IMR-90 (cell line): ENCODE results near the gene MGLL. TPM values are rescaled to one million over a fixed set of nuclear protein-coding genes. Genes with fewer than 3 reads are reported as not detected.

Experiments used
- ATAC-seq: fragments of 200-7000 bp; cut with Tn5 transposase; 2 replicates; pipeline ENCODE4 v1.9.1; 2020; ENCODE audit warnings: low read depth, mild to moderate bottlenecking, moderate library complexity
- BruUV-seq: library from RNA; stranded (reverse); fragments of 400-500 nt; replicated peaks from 2 replicates; lab custom pipeline; 2021; lab: Mats Ljungman, UMichigan
- CTCF ChIA-PET: fragments of 300-600 bp; formaldehyde crosslinking; extraction: SDS; loops from one replicate; lab custom pipeline; 2021; ENCODE audit warnings: antibody characterized with exemption; lab: Yijun Ruan, JAX
- POLR2A ChIA-PET: fragments of 300-600 bp; sonication (Branson Sonifier 250); formaldehyde crosslinking; loops from one replicate; lab custom pipeline; 2022; ENCODE audit warnings: antibody characterized with exemption; ENCODE audit not compliant: unreplicated experiment; lab: Charles Lee
- DNase-seq: peaks from one replicate; pipeline ENCODE4 v3.0.0; 2013
- H2AFZ ChIP-seq: replicated peaks from 2 replicates; pipeline ENCODE3; 2013; ENCODE audit warnings: low read length, mild to moderate bottlenecking; ENCODE audit not compliant: poor library complexity
- H2AK5ac ChIP-seq: 2 replicates; pipeline ENCODE4 v1.6.1; 2013; ENCODE audit warnings: low read depth, low read length, inconsistent platforms
- H2AK9ac ChIP-seq: replicated peaks from 2 replicates; pipeline ENCODE3; 2013; ENCODE audit warnings: mild to moderate bottlenecking, low read depth, low read length, moderate library complexity; ENCODE audit not compliant: poor library complexity
- H2BK120ac ChIP-seq: 2 replicates; pipeline ENCODE4 v1.6.1; 2013; ENCODE audit warnings: low read depth, low read length, inconsistent platforms
- H2BK15ac ChIP-seq: 3 replicates; pipeline ENCODE4 v1.6.1; 2013; ENCODE audit warnings: low read depth, low read length, inconsistent platforms
- H2BK20ac ChIP-seq: 2 replicates; pipeline ENCODE4 v1.6.1; 2013; ENCODE audit warnings: low read depth, mild to moderate bottlenecking, inconsistent platforms, low read length, moderate library complexity
- H2BK5ac ChIP-seq: 2 replicates; pipeline ENCODE4 v1.6.1; 2013; ENCODE audit warnings: mild to moderate bottlenecking, low read depth, low read length, inconsistent platforms; ENCODE audit not compliant: poor library complexity, severe bottlenecking
- H3K14ac ChIP-seq: replicated peaks from 2 replicates; pipeline ENCODE4 v1.6.1; 2013; ENCODE audit warnings: low read depth, low read length, inconsistent platforms
- H3K18ac ChIP-seq: 2 replicates; pipeline ENCODE4 v1.6.1; 2013; ENCODE audit warnings: low read depth, low read length, control low read depth
- H3K23ac ChIP-seq: 2 replicates; pipeline ENCODE4 v1.6.1; 2013; ENCODE audit warnings: low read depth, low read length, inconsistent platforms
- H3K27ac ChIP-seq: 2 replicates; pipeline ENCODE4 v1.5.1; 2013; ENCODE audit warnings: mild to moderate bottlenecking, control low read depth, low read length; ENCODE audit not compliant: insufficient read depth
- H3K27me3 ChIP-seq: 2 replicates; pipeline ENCODE4 v1.6.1; 2013; ENCODE audit warnings: low read length; ENCODE audit not compliant: control insufficient read depth, insufficient read depth
- H3K36me3 ChIP-seq: 2 replicates; pipeline ENCODE4 v1.6.1; 2013; ENCODE audit warnings: low read length, mixed read lengths; ENCODE audit not compliant: control insufficient read depth, insufficient read depth
- H3K4ac ChIP-seq: 2 replicates; pipeline ENCODE4 v1.6.1; 2013; ENCODE audit warnings: low read depth, low read length, inconsistent platforms
- H3K4me1 ChIP-seq: 2 replicates; pipeline ENCODE4 v1.6.1; 2013; ENCODE audit warnings: low read length, mixed read lengths; ENCODE audit not compliant: control insufficient read depth, insufficient read depth
- H3K4me2 ChIP-seq: 2 replicates; pipeline ENCODE4 v1.6.1; 2013; ENCODE audit warnings: low read depth, mild to moderate bottlenecking, control low read depth, low read length, moderate library complexity
- H3K4me3 ChIP-seq: 2 replicates; pipeline ENCODE4 v1.5.1; 2013; ENCODE audit warnings: low read depth, mild to moderate bottlenecking, control low read depth, low read length, moderate library complexity; ENCODE audit not compliant: insufficient read depth
- H3K56ac ChIP-seq: 2 replicates; pipeline ENCODE4 v1.6.1; 2013; ENCODE audit warnings: low read length, inconsistent platforms; ENCODE audit not compliant: insufficient read depth; ENCODE audit errors: extremely low read depth
- H3K79me1 ChIP-seq, 2 experiments: 2 replicates each; pipeline ENCODE4 v1.6.1; 2013; ENCODE audit warnings: low read length in 2 of 2, inconsistent platforms in 1 of 2, low read depth in 1 of 2
- H3K9ac ChIP-seq: 2 replicates; pipeline ENCODE4 v1.6.1; 2013; ENCODE audit warnings: low read depth, low read length, control low read depth
- H3K9me1 ChIP-seq: 2 replicates; pipeline ENCODE4 v1.6.1; 2013; ENCODE audit warnings: low read length, inconsistent platforms; ENCODE audit not compliant: insufficient read depth
- H3K9me3 ChIP-seq: 2 replicates; pipeline ENCODE4 v1.6.1; 2013; ENCODE audit warnings: low read length; ENCODE audit not compliant: control insufficient read depth, insufficient read depth
- H4K20me1 ChIP-seq: 2 replicates; pipeline ENCODE4 v1.6.1; 2013; ENCODE audit warnings: low read length, inconsistent platforms; ENCODE audit not compliant: insufficient read depth
- H4K5ac ChIP-seq: 2 replicates; pipeline ENCODE4 v1.6.1; 2013; ENCODE audit warnings: mild to moderate bottlenecking, low read depth, low read length, control low read depth
- H4K8ac ChIP-seq, 2 experiments: 2 replicates each; pipeline ENCODE4 v1.6.1; 2013; ENCODE audit warnings: low read depth in 2 of 2, low read length in 2 of 2, control low read depth in 1 of 2, inconsistent platforms in 1 of 2
- H4K91ac ChIP-seq: 2 replicates; pipeline ENCODE4 v1.6.1; 2013; ENCODE audit warnings: low read depth, low read length, inconsistent platforms; ENCODE audit not compliant: insufficient read depth
- CEBPB ChIP-seq: IDR thresholded peaks from 2 replicates; pipeline ENCODE4 v1.6.1; 2012; ENCODE audit warnings: low read depth, low read length, improper control_type of control experiment
- ELK1 ChIP-seq: fragments of 150-350 bp; IDR thresholded peaks from 2 replicates; pipeline ENCODE4 v1.6.1; 2016; ENCODE audit warnings: low read depth, mild to moderate bottlenecking, low read length, moderate library complexity, borderline replicate concordance
- FOS ChIP-seq: fragments of 150-350 bp; IDR thresholded peaks from 2 replicates; pipeline ENCODE4 v1.6.1; 2016; ENCODE audit warnings: low read depth, low read length
- MXI1 ChIP-seq: IDR thresholded peaks from 2 replicates; pipeline ENCODE4 v1.6.1; 2012; ENCODE audit warnings: low read depth, mild to moderate bottlenecking, low read length, moderate library complexity, borderline replicate concordance
- POLR2A ChIP-seq: IDR thresholded peaks from 2 replicates; pipeline ENCODE4 v1.6.1; 2012; ENCODE audit warnings: mild to moderate bottlenecking, low read depth, low read length
- RCOR1 ChIP-seq: IDR thresholded peaks from 2 replicates; pipeline ENCODE4 v1.6.1; 2012; ENCODE audit warnings: mild to moderate bottlenecking, low read length, improper control_type of control experiment; ENCODE audit not compliant: insufficient replicate concordance
- RFX5 ChIP-seq: IDR thresholded peaks from 2 replicates; pipeline ENCODE4 v1.8.0; 2012; ENCODE audit warnings: low read depth, mild to moderate bottlenecking, low read length, moderate library complexity
- WGBS, 2 experiments: methylation state at CpG; one replicate each; pipeline versions ENCODE4 v1.1.5 to v1.1.7; 2013; ENCODE audit warnings: missing lambda C conversion rate in 2 of 2; ENCODE audit not compliant: insufficient read length in 1 of 2; ENCODE audit errors: extremely low coverage in 2 of 2; 5-methylcytosine and 5-hydroxymethylcytosine counted together
- dilution Hi-C: fragments of 300-500 bp; cut with HindIII; formaldehyde crosslinking; loops from one replicate; pipeline ENCODE4 v1.14.3; 2018; ENCODE audit warnings: low sequenced_read_pairs; ENCODE audit not compliant: unreplicated experiment
- in situ Hi-C: fragments of 300-500 bp; cut with MboI; formaldehyde crosslinking; loops from 3 replicates; pipeline ENCODE4 v1.14.3; 2019; ENCODE audit warnings: low sequenced_read_pairs, inconsistent platforms, mixed read lengths
- intact Hi-C: fragments of 100-400 bp; cut with micrococcal nuclease; formaldehyde crosslinking; loops from 2 replicates; pipeline ENCODE4 v1.10.0; 2022
- polyA plus RNA-seq, 3 experiments: library from polyadenylated mRNA; depleted of rRNA; stranded (reverse); fragments of >200 nt; gene quantifications; 2 replicates each; pipeline ENCODE4 v1.2.3, GENCODE V29; 2012; ENCODE audit warnings: low replicate concordance in 1 of 3
- total RNA-seq: library from RNA; depleted of rRNA; stranded (reverse); fragments of >200 nt; gene quantifications from 2 replicates; pipeline ENCODE4 v1.2.3, GENCODE V29; 2012

MGLL gene
- total and polyA plus RNA-seq, 2 of the 4 experiments (the other 2 are of a cell fraction), result 23.7 to 60.6 TPM

DNA sequence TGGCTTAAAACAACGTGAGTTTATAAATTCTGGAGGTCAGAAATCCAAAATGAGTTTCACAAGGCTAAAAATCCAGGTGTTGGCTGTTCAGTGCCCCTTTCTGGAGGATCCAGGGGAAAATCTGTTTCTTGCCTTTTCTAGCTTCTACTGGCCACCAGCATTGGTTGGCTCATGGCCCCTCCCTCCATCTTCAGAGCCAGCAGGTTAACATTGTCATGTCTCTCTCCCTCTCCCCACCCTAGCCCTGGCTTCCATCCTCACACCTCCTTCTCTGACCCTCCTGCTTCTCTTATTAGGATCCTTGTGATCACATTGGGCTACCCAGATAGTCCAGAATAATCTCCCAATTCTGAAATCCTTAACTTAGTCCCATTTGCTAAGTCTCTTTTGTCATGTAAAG, 32.9 kb upstream of the MGLL start:
- Histone ChIP-seq H2AK9ac (no peak overlapping the region), H3K56ac (no peak overlapping the region), H3K9me3 (no peaks in the 10 kb centered on the region), H2BK120ac (no peak overlapping the region), H2BK20ac (no peak overlapping the region), H3K27me3 (peaks cover 21% of the 10 kb centered on the region), H4K8ac (no peak overlapping the region), H2BK5ac (no peak overlapping the region), H3K4me2 (no peak overlapping the region), H3K9me1 (no peaks in the 10 kb centered on the region), H3K4ac (no peak overlapping the region), H4K20me1 (no peaks in the 10 kb centered on the region), H2AFZ (no peak overlapping the region), H3K4me1 (no peaks in the 10 kb centered on the region), H3K14ac (no peak overlapping the region), H3K23ac (no peak overlapping the region), H2BK15ac (no peak overlapping the region), H3K18ac (no peak overlapping the region), H3K36me3 (no peaks in the 10 kb centered on the region), H4K5ac (no peak overlapping the region), H2AK5ac (no peak overlapping the region), H3K9ac (no peak overlapping the region), H3K27ac (no peak overlapping the region), H3K4me3 (no peak overlapping the region), H3K79me1 (no peaks in the 10 kb centered on the region), H4K91ac (no peak overlapping the region)
- ChIA-PET CTCF (no interaction called here), POLR2A (no interaction called here)
- in situ Hi-C loops (no loop called here), intact Hi-C loops (loop anchor here (5.0 kb wide), 1 partner anchor 97 kb away; no protein-coding TSS in a partner anchor), dilution Hi-C loops (no loop called here)
- no TSS peak for BruUV-seq
- ATAC-seq (no peak), DNase-seq (no peak)
- WGBS, 2 experiments, result no CpG with 5 or more reads among the region's 1 CpG
- TF ChIP-seq RCOR1, result no peak
- no peak for TF ChIP-seq ELK1
- TF ChIP-seq POLR2A, result no peak
- no peak for TF ChIP-seq MXI1
- TF ChIP-seq CEBPB, result no peak
- TF ChIP-seq FOS, result no peak
- no peak for TF ChIP-seq RFX5
